ENCODE results near the gene PCDHGA1. TPM values are rescaled to one million over a fixed set of nuclear protein-coding genes. Genes with fewer than 3 reads are reported as not detected.
A peak's percentile ranks its signal among the peaks of the same experiment; 100 is the strongest.

The PCDHGA1 gene
- total and polyA plus RNA-seq, 5 experiments from 2014 or later = 0.38 to 0.52 TPM; not detected in 3

DNA sequence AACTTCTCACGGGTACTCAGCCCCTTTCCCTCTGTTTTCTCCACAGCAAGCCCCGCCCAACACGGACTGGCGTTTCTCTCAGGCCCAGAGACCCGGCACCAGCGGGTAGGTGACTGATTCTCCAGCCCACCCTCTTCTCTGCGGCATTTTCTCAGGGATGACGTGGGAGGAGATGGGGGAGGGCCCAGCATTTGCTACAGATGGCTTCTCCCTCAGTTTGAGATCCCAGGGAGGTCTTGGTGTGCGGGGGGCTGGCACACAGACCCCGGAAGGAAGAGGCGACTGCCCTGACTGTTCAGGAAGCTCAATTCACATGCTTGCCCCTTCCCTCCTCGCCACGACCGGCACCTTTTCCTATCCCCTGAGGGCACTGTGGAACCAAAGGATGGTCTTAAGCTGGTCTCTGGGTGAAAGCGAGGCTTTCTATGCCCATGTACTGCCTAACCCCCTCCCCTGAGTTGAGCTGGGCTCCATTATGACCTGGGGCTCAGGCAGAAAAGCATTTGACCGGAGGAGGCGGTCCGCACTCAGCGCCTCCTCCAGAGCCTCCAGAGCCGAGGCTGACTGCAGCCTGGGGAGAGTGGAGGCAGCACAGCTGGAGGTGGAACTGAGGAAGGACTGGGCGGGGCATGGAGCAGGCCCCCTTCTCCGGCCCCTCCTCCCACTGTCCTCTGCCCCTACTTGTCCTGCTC, 164.6 kb downstream of the PCDHGA1 start:
- Mint-ChIP-seq H3K4me3 (peak overlapping the region in 5 of 10 donors; percentile 0 to 24 (median 9)), H3K27me3 (peaks cover 27 to 88% (median 53%) of the 10 kb centered on the region in 5 donors), H3K36me3 (peaks cover 2 to 6% (median 3%) of the 10 kb centered on the region in 3 donors), H3K4me1 (peaks cover 14 to 17% (median 15%) of the 10 kb centered on the region in 4 donors), H3K9me3 (peaks cover 0 to 4% (median 0%) of the 10 kb centered on the region in 9 donors), H3K27ac (no peak overlapping the region)
- DNase-seq (no peak), ATAC-seq (no peak)
- POLR2A ChIA-PET = no interaction called here

DNA sequence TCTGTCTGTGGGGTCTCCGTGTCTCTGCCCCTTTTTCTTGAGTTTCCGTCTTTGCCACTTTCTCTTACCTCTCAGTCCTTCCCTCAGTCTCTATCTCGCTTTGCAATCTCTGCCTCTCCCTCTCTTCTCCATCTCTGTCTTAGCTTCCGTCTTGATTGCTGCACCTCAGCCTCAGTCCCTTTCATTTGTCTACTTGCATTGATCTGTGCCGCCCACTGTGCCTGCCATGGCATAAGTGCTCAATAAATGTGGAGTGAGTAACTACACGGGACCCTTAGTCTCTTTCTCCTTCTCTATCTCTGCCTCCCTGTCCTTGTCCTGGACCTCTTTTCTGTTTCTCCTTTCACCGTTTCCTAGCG, 165.1 kb downstream of the PCDHGA1 start:
- Mint-ChIP-seq H3K4me1 (peaks cover 14 to 17% (median 15%) of the 10 kb centered on the region in 4 donors), H3K27ac (no peak overlapping the region), H3K27me3 (peaks cover 24 to 83% (median 48%) of the 10 kb centered on the region in 5 donors), H3K4me3 (peak overlapping the region in 5 of 10 donors; percentile 0 to 17 (median 5)), H3K36me3 (peaks cover 3 to 6% (median 3%) of the 10 kb centered on the region in 3 donors), H3K9me3 (peaks cover 0 to 4% (median 0%) of the 10 kb centered on the region in 9 donors)
- ATAC-seq = no peak
- POLR2A ChIA-PET = no interaction called here
- no peak for DNase-seq

DNA sequence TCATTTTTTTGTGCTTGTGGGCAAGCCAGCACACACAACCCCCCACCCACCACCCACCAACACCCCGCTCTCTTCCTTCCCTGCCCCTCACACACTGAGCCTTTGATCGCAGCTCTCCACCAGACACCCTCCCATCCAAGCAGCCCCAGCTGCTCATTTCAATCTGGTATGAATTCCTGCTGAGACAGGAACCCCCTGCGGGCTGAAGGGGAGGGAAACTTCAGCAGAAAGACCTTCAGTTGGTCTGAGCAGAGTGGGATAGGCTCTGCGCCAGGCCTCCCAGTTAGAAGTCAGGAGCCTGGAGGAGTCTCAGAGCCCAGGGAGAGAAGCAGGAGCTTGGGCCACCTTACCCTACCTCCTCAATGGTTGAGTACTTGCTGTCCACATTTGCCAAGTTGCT, 165.7 kb downstream of the PCDHGA1 start:
- peaks cover 10 to 17% (median 12%) of the 10 kb centered on the region in 4 donors for H3K4me1 Mint-ChIP-seq
- H3K36me3 Mint-ChIP-seq = peaks cover under 1 to 6% (median 4%) of the 10 kb centered on the region in 3 donors
- DNase-seq (no peak), ATAC-seq (no peak)
- H3K4me3 Mint-ChIP-seq = peak overlapping the region in 1 of 10 donors; percentile 9
- peaks cover 18 to 77% (median 42%) of the 10 kb centered on the region in 5 donors for H3K27me3 Mint-ChIP-seq
- no peak overlapping the region for H3K27ac Mint-ChIP-seq
- H3K9me3 Mint-ChIP-seq = peaks cover 0 to 4% (median 0%) of the 10 kb centered on the region in 9 donors
- POLR2A ChIA-PET = no interaction called here

DNA sequence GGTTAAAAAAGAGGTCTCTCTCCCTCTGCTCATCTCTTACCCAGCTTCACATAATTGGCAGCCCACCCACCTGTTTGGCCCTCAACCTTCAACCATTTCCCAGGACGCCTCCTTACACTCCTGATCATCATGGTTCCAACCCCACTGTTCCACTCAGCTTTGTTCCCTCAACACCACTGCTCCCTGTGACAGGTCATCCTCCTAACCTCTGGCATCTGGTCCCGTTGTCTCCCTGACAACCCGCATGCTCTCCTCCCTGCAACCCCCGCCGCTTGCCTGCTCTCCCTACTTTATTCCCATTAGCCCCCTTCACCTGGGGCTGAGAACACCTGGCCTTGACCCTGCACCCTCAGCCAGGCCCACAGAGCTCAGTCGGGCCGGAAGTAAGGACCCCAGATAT, 171.4 kb downstream of the PCDHGA1 start:
- no peaks in the 10 kb centered on the region for H3K4me1 Mint-ChIP-seq
- H3K27me3 Mint-ChIP-seq = peaks cover 6 to 33% (median 11%) of the 10 kb centered on the region in 5 donors
- ATAC-seq (no peak), DNase-seq (no peak)
- H3K9me3 Mint-ChIP-seq = peaks cover 0 to 4% (median 0%) of the 10 kb centered on the region in 9 donors
- H3K27ac Mint-ChIP-seq = peak overlapping the region in 1 of 10 donors; percentile 82
- H3K36me3 Mint-ChIP-seq = peaks cover 0 to 6% (median 4%) of the 10 kb centered on the region in 3 donors
- no peak overlapping the region for H3K4me3 Mint-ChIP-seq
- POLR2A ChIA-PET = no interaction called here

DNA sequence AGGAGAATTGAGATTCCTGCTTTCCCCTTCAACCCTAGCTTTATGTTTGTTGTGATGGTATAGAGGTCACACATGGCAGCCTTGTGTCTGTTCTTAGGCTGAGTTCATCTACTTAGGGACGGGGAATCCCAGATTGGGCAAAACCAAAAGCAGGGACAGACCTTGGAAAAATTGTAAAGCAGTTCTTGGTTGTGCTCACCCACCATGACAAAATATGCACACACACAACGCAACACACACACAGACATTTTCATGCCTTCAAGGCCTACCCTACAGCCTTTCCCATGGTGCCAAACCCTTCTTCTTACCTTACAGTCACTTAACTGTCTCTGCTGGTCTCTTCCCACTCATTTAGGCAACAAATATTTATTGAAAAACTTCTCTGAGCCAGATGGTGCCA, 173.4 kb downstream of the PCDHGA1 start:
- peaks cover 0 to 8% (median 0%) of the 10 kb centered on the region in 4 donors for H3K4me1 Mint-ChIP-seq
- peaks cover 0 to 2% (median 0%) of the 10 kb centered on the region in 9 donors for H3K9me3 Mint-ChIP-seq
- no peak overlapping the region for H3K27ac Mint-ChIP-seq
- peaks cover 0 to 1% (median 0%) of the 10 kb centered on the region in 3 donors for H3K36me3 Mint-ChIP-seq
- DNase-seq = no peak
- peaks cover 0 to 16% (median 8%) of the 10 kb centered on the region in 5 donors for H3K27me3 Mint-ChIP-seq
- H3K4me3 Mint-ChIP-seq = no peak overlapping the region
- POLR2A ChIA-PET = interaction anchor here (0.7 kb wide), 1 partner anchor 1258 kb away, joined by 3 read pairs; no protein-coding TSS in a partner anchor
- ATAC-seq = no peak

DNA sequence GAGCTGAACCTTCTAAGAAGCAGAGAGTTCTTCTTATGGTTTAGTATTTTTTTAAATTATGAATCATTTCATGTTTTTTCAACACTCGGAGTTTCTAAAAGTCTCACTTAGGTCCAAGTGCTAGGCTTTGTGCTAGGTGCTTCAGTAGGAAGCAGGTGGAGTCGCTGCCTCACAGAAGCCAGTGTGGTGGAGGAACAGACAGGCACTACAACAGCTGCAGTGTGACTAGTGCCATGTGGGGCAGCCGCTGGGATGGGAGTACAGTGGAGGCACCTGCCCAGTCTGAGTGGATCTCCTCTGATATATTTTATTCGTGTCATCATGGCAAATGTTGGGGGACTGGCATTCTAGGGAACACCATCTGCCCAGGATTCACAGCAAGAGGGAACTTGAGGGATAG, 173.9 kb downstream of the PCDHGA1 start:
- POLR2A ChIA-PET = no interaction called here
- H3K27ac Mint-ChIP-seq = no peak overlapping the region
- DNase-seq (no peak), ATAC-seq (no peak)
- no peaks in the 10 kb centered on the region for H3K9me3 Mint-ChIP-seq
- H3K27me3 Mint-ChIP-seq = peaks cover 0 to 12% (median 8%) of the 10 kb centered on the region in 5 donors
- no peak overlapping the region for H3K4me3 Mint-ChIP-seq
- H3K4me1 Mint-ChIP-seq = peaks cover 0 to 11% (median 3%) of the 10 kb centered on the region in 4 donors
- H3K36me3 Mint-ChIP-seq = peaks cover 0 to 1% (median 0%) of the 10 kb centered on the region in 3 donors

DNA sequence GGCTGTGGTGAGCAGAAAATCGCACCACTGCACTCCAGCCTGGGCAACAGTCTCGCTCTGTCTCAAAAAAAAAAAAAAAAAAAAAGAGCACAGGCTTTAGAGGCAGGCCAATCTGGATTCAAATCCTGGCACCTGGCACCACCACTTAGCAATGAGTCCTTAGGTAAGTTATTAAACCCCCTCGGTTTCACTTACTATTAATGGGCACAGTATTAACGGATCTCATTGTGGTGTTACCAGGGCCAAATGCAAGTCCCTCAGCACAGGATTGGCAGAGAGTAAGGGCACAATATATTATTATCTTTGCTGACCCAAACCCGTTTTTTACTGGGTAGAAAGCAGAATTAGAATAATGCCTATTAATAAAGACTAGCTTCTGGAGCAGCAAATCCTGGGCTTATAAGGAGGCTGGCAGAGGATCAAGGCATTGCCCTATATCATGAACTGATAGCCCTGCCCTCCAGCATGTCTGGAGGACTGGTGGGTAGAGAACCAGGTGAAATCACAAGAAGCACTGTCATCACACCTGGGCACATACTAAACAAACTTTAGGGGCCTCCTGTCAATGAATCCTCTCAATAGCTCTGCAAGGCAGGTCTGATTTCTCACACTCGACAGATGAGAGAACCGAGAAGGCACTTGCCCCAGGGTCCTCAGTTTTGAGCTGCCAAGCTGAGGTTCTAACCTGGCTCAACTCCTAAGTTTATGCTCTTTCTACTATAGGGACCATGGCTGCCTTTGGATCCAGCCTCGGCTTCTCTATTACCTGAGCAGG, 176.3 kb downstream of the PCDHGA1 start:
- Mint-ChIP-seq H3K27ac (peak overlapping the region in 2 of 10 donors; percentile 50 to 57), H3K4me1 (peaks cover 0 to 24% (median 4%) of the 10 kb centered on the region in 4 donors), H3K27me3 (peaks cover 0 to 8% (median 4%) of the 10 kb centered on the region in 5 donors), H3K4me3 (no peak overlapping the region), H3K9me3 (no peaks in the 10 kb centered on the region), H3K36me3 (no peaks in the 10 kb centered on the region)
- ATAC-seq (no peak), DNase-seq (no peak)
- POLR2A ChIA-PET = no interaction called here

DNA sequence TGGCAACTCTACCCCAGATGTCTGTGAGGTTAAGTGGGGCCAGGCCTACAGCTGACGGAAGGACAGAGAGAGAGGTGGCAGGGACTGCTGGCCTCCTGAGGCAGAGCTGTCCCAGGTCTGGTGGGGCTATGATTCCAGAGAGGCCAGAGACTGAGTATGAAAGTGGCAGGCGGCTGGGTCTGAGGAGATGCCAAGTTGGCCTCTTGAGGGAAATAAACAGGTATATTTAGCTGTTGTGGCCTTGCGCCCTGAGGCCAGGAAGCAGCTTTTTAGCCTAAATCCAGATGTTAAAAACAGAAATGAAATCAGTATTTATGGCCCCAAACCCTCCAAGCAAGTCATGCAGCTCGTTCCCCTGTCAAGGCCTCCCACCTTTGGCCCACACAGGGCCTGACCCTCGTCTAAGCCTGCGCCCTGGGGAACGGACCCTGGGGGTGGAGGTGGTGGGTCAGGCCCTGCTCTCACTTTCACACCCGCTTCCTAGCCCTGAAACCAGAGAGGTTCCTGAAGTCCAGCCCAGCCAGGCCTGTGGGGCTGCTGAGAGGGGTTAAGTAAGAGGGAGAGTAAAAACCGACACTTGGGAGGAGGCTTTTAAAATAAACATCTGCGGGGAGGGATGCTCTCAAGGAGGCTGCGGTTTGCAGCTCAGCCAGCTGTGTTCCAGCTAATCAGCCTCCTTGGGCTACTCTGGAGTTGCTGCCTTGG, 177.2 kb downstream of the PCDHGA1 start:
- POLR2A ChIA-PET = no interaction called here
- Mint-ChIP-seq H3K27ac (peak overlapping the region in 2 of 10 donors; percentile 11 to 57), H3K36me3 (no peaks in the 10 kb centered on the region)

DNA sequence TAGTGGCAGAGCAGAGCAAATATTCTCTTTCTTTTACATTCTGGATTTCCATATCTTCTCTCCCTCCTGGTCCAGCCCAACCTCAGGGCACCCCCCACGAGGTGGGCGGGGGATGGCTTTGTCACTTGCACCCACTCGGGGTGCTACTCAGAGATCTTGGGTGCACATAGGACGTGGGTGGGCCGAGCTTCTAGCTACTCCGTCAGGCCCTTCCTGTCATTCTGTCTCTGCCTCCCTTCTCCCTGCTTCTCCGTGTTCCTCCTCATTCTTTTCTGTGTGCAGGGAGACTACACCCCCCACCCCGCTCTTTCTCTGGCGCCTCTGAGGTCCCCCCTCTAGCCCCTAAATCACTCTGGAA, 178.1 kb downstream of the PCDHGA1 start:
- no peaks in the 10 kb centered on the region for H3K9me3 Mint-ChIP-seq
- H3K4me1 Mint-ChIP-seq = peaks cover 10 to 34% (median 14%) of the 10 kb centered on the region in 4 donors
- H3K36me3 Mint-ChIP-seq = no peaks in the 10 kb centered on the region
- POLR2A ChIA-PET = no interaction called here
- peak overlapping the region in 1 of 10 donors; percentile 40 for H3K27ac Mint-ChIP-seq
- peaks cover 0 to 3% (median 0%) of the 10 kb centered on the region in 5 donors for H3K27me3 Mint-ChIP-seq
- DNase-seq (no peak), ATAC-seq (no peak)
- H3K4me3 Mint-ChIP-seq = no peak overlapping the region

More for the DNA sequence above, 177.2 kb downstream of the PCDHGA1 start:
- Mint-ChIP-seq H3K9me3 (no peaks in the 10 kb centered on the region), H3K4me1 (peaks cover 5 to 28% (median 7%) of the 10 kb centered on the region in 4 donors), H3K27me3 (peaks cover 0 to 3% (median 0%) of the 10 kb centered on the region in 5 donors), H3K4me3 (peak overlapping the region in 1 of 10 donors; percentile 10)
- ATAC-seq (no peak), DNase-seq (no peak)

DNA sequence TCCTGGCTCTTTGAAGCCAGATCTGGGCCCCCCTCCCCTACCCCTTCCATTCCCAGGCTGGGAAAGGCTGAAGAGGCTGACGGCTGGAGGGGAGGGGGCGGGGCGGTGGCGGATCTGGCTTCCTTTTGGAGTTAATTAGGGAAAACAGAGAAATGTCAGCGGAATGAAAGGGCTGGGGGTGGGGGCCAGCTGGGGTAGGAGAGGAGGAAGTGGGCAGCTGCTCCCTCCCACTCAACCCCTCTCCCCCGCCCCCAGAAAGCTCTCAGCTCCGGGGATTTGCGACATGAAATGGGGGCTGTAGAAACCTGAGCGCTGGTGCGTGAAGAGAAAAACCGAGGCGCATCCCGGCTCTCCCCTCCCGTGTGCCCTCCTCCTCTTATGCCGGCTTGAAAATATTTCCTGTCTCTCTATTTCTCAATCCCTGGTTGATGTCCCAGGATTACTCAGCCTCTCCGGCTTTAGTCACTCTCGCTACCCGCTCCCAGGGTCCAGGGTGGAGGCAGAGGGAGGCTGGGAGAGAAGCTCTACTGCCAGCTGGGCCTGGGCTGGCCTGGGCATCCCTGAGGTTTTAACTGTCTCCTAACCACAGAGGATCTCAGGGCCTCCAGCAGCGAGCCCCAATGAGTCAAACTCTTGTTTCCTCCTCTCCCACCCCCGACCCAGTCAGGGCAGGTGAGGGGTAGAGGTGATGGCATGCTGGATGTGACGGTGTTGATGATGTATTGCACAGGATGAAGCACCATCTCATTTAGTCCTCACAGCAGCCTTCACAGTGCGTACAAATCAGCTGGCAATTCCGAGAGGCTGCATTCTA, 178.7 kb downstream of the PCDHGA1 start:
- Mint-ChIP-seq H3K27ac (peak overlapping the region in 1 of 10 donors; percentile 79), H3K4me1 (peaks cover 15 to 40% (median 20%) of the 10 kb centered on the region in 4 donors), H3K9me3 (no peaks in the 10 kb centered on the region), H3K4me3 (peak overlapping the region in 1 of 10 donors; percentile 60), H3K36me3 (no peaks in the 10 kb centered on the region), H3K27me3 (peaks cover 0 to 3% (median 0%) of the 10 kb centered on the region in 5 donors)
- POLR2A ChIA-PET = no interaction called here
- DNase-seq (no peak), ATAC-seq (no peak)

DNA sequence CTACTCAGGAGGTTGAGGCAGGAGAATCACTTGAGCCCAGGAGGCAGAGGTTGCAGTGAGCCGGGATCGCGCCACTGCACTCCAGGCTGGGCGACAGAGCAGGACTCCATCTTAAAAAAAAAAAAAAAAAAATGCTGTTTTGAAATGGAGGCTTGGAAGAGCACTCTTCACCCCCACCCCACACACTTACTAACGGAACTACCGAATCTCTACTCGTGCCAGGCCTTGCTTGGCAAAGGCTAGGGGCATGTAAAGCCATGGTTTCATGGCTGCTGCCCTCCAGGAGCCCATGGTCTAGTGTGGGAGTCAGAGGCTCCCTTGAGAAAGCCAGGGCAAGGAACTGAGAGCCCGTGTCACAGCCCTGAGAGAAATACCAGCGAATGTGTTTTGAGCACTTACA, 179.8 kb downstream of the PCDHGA1 start:
- H3K4me1 Mint-ChIP-seq = peaks cover 20 to 52% (median 30%) of the 10 kb centered on the region in 4 donors
- peak overlapping the region in 1 of 10 donors; percentile 44 for H3K27ac Mint-ChIP-seq
- no peak overlapping the region for H3K4me3 Mint-ChIP-seq
- H3K27me3 Mint-ChIP-seq = no peaks in the 10 kb centered on the region
- H3K36me3 Mint-ChIP-seq = peaks cover 0 to 4% (median 0%) of the 10 kb centered on the region in 3 donors
- no peaks in the 10 kb centered on the region for H3K9me3 Mint-ChIP-seq
- ATAC-seq (no peak), DNase-seq (no peak)
- POLR2A ChIA-PET = interaction anchor here (0.7 kb wide), 1 partner anchor 164 kb away, joined by 3 read pairs; no protein-coding TSS in a partner anchor

Measured in naive thymus-derived CD8-positive, alpha-beta T cell (primary cell).